ENCODE data around the gene STXBP6.

GRCh38 chr14:24993631-24994030 is 56.3 kb downstream of the STXBP6 start:
- TF ChIP-seq, protein P1, sequence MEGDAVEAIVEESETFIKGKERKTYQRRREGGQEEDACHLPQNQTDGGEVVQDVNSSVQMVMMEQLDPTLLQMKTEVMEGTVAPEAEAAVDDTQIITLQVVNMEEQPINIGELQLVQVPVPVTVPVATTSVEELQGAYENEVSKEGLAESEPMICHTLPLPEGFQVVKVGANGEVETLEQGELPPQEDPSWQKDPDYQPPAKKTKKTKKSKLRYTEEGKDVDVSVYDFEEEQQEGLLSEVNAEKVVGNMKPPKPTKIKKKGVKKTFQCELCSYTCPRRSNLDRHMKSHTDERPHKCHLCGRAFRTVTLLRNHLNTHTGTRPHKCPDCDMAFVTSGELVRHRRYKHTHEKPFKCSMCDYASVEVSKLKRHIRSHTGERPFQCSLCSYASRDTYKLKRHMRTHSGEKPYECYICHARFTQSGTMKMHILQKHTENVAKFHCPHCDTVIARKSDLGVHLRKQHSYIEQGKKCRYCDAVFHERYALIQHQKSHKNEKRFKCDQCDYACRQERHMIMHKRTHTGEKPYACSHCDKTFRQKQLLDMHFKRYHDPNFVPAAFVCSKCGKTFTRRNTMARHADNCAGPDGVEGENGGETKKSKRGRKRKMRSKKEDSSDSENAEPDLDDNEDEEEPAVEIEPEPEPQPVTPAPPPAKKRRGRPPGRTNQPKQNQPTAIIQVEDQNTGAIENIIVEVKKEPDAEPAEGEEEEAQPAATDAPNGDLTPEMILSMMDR (conservative IDR thresholded peaks at IDR 0.05) = no peak
- TF ChIP-seq EZH2 (IDR thresholded peaks at IDR 0.05; ENCODE audit: low read depth) = no peak

All from PC-9 (cell line).